ENCODE data around the gene ELAPOR1.

DNA sequence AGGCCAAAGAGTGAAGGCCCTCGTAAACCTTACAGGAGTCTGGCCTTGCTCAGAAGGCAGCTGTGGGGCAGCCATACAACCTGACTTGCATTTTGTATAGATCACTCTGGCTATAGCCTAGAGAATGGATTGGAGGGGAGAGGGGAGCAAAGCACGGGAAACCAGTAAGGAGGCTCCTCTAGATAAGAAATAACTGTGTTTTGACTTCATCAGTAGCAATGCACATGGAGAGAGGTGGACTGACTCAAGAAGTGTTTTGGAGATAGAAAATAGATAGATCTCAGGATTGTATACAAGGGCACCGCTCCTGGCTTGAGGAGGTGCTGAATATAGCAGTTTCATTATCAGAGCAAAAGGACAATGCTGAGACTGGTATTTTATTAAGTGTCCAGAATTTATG is 26.5 kb downstream of the ELAPOR1 start:
- no peak for TF ChIP-seq EZH2 (IDR thresholded peaks at IDR 0.05; ENCODE audit: borderline replicate concordance, low read depth, low read length, severe bottlenecking)
- no peak for TF ChIP-seq FOS (IDR thresholded peaks at IDR 0.05; ENCODE audit: borderline replicate concordance, insufficient read depth, low read length)
- TF ChIP-seq, protein P1, sequence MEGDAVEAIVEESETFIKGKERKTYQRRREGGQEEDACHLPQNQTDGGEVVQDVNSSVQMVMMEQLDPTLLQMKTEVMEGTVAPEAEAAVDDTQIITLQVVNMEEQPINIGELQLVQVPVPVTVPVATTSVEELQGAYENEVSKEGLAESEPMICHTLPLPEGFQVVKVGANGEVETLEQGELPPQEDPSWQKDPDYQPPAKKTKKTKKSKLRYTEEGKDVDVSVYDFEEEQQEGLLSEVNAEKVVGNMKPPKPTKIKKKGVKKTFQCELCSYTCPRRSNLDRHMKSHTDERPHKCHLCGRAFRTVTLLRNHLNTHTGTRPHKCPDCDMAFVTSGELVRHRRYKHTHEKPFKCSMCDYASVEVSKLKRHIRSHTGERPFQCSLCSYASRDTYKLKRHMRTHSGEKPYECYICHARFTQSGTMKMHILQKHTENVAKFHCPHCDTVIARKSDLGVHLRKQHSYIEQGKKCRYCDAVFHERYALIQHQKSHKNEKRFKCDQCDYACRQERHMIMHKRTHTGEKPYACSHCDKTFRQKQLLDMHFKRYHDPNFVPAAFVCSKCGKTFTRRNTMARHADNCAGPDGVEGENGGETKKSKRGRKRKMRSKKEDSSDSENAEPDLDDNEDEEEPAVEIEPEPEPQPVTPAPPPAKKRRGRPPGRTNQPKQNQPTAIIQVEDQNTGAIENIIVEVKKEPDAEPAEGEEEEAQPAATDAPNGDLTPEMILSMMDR (IDR thresholded peaks at IDR 0.05; ENCODE audit: extremely low read depth in 1 of 2, insufficient read depth in 1 of 2, low read depth in 1 of 2, low read length in 2 of 2): no peak
- TF ChIP-seq POLR2AphosphoS5 (IDR thresholded peaks at IDR 0.05; ENCODE audit: insufficient read depth, low read depth, low read length): no peak
- TF ChIP-seq, protein P2, sequence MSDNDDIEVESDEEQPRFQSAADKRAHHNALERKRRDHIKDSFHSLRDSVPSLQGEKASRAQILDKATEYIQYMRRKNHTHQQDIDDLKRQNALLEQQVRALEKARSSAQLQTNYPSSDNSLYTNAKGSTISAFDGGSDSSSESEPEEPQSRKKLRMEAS (IDR thresholded peaks at IDR 0.05; ENCODE audit: insufficient read depth, insufficient read length): no peak
- no peak for TF ChIP-seq MYC (IDR thresholded peaks at IDR 0.05; ENCODE audit: low read depth, low read length)
- TF ChIP-seq POLR2A (IDR thresholded peaks at IDR 0.05; ENCODE audit: low read depth, low read length): no peak
